DND-41 (cell line): Measurements from ENCODE around the gene SLC38A7.

ENCODE experiments used
- ATAC-seq: fragments of 200-7000 bp; cut with Tn5 transposase; 3 replicates; pipeline ENCODE4 v1.9.1; 2021; ENCODE audit warnings: low read depth; ENCODE audit not compliant: insufficient read depth
- DNase-seq: peaks from one replicate; pipeline ENCODE4 v3.0.0-alpha.2; 2020
- H2AFZ ChIP-seq: 2 replicates; pipeline ENCODE4 v1.6.0; 2012; ENCODE audit warnings: low read depth, low read length
- H3K27ac ChIP-seq: 2 replicates; pipeline ENCODE4 v1.5.1; 2012; ENCODE audit warnings: low read length, inconsistent platforms
- H3K27me3 ChIP-seq: fragments of 200-600 bp; sonication (generic); 2 replicates; pipeline ENCODE4 v1.6.0; 2012; ENCODE audit warnings: low read length, mild to moderate bottlenecking, inconsistent platforms; ENCODE audit not compliant: insufficient read depth, poor library complexity
- H3K36me3 ChIP-seq: 2 replicates; pipeline ENCODE4 v1.5.1; 2012; ENCODE audit warnings: low read length, inconsistent platforms; ENCODE audit not compliant: insufficient read depth
- H3K4me1 ChIP-seq: 2 replicates; pipeline ENCODE4 v1.5.1; 2012; ENCODE audit warnings: mild to moderate bottlenecking, low read length; ENCODE audit not compliant: insufficient read depth
- H3K4me2 ChIP-seq: 2 replicates; pipeline ENCODE4 v1.6.0; 2012; ENCODE audit warnings: mild to moderate bottlenecking, moderate library complexity, low read length, inconsistent platforms; ENCODE audit not compliant: insufficient read depth
- H3K4me3 ChIP-seq, 2 experiments: fragments of 200-600 bp in 1 of 2; shearing (Covaris generic) in 1 of 2; 2 replicates each; pipeline ENCODE4 v1.5.1; 2012 to 2016; ENCODE audit warnings: inconsistent platforms in 2 of 2, low read length in 2 of 2, mild to moderate bottlenecking in 2 of 2, low read depth in 1 of 2, moderate library complexity in 1 of 2
- H3K79me2 ChIP-seq: 2 replicates; pipeline ENCODE4 v1.6.0; 2012; ENCODE audit warnings: low read length, inconsistent platforms; ENCODE audit not compliant: insufficient read depth
- H3K9ac ChIP-seq: 2 replicates; pipeline ENCODE4 v1.6.0; 2012; ENCODE audit warnings: low read depth, mild to moderate bottlenecking, inconsistent platforms, low read length, moderate library complexity
- H3K9me3 ChIP-seq: 2 replicates; pipeline ENCODE4 v1.5.1; 2012; ENCODE audit warnings: low read length, moderate library complexity, mild to moderate bottlenecking, inconsistent platforms; ENCODE audit not compliant: insufficient read depth, severe bottlenecking
- H4K20me1 ChIP-seq: 2 replicates; pipeline ENCODE4 v1.6.0; 2012; ENCODE audit warnings: low read length; ENCODE audit not compliant: insufficient read depth
- EZH2 ChIP-seq: IDR thresholded peaks from 3 replicates; pipeline ENCODE4 v1.6.1; 2012; ENCODE audit warnings: borderline replicate concordance, low read depth, mild to moderate bottlenecking, moderate library complexity, low read length, inconsistent platforms; ENCODE audit not compliant: severe bottlenecking
- TF ChIP-seq, protein P1 (sequence below): IDR thresholded peaks from 2 replicates; pipeline ENCODE4 v1.5.1; 2012; ENCODE audit warnings: borderline replicate concordance, low read length, moderate library complexity, mild to moderate bottlenecking; ENCODE audit not compliant: poor library complexity, severe bottlenecking; ENCODE audit errors: extremely low read depth

The SLC38A7 gene

DNA sequence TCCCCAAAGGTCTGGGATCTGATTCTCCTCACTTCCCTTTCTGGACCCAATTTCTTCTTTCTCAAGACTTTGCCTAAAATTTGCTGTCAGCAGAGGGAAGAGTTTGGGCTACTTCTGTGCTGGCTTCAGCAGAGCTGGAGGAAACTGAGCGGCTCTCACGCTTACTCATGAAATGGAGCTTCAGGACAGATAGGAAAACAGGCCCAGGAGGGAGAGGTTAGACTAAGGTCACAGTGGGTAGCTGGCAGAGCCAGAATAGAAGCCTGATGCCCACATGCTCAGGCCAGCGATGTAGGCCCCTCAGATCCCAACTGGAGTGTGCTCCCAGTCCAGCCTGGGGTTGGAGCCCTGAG lies 593 bp downstream of the SLC38A7 start:
- Histone ChIP-seq H3K36me3 (peaks cover 4% of the 10 kb centered on the region; the same call in 1 of the 2 replicates), H3K9ac (peak overlapping the region; percentile 69), H3K27ac (peak overlapping the region; percentile 68), H3K79me2 (peaks cover 8% of the 10 kb centered on the region; the same call in 1 of the 2 replicates), H3K4me2 (peak overlapping the region; percentile 95), H3K4me1 (peaks cover 21% of the 10 kb centered on the region), H3K4me3 (peak overlapping the region; percentile 61 to 90; a peak in 3 of 4 replicates), H3K9me3 (no peaks in the 10 kb centered on the region), H3K27me3 (no peaks in the 10 kb centered on the region), H4K20me1 (peaks cover 3% of the 10 kb centered on the region; the same call in 1 of the 2 replicates), H2AFZ (peak overlapping the region; percentile 97)
- TF ChIP-seq EZH2: no peak
- TF ChIP-seq, protein P1, sequence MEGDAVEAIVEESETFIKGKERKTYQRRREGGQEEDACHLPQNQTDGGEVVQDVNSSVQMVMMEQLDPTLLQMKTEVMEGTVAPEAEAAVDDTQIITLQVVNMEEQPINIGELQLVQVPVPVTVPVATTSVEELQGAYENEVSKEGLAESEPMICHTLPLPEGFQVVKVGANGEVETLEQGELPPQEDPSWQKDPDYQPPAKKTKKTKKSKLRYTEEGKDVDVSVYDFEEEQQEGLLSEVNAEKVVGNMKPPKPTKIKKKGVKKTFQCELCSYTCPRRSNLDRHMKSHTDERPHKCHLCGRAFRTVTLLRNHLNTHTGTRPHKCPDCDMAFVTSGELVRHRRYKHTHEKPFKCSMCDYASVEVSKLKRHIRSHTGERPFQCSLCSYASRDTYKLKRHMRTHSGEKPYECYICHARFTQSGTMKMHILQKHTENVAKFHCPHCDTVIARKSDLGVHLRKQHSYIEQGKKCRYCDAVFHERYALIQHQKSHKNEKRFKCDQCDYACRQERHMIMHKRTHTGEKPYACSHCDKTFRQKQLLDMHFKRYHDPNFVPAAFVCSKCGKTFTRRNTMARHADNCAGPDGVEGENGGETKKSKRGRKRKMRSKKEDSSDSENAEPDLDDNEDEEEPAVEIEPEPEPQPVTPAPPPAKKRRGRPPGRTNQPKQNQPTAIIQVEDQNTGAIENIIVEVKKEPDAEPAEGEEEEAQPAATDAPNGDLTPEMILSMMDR: no peak
- no peak for DNase-seq
- ATAC-seq: peak; percentile 15; the same call in 1 of the 3 replicates

DNA sequence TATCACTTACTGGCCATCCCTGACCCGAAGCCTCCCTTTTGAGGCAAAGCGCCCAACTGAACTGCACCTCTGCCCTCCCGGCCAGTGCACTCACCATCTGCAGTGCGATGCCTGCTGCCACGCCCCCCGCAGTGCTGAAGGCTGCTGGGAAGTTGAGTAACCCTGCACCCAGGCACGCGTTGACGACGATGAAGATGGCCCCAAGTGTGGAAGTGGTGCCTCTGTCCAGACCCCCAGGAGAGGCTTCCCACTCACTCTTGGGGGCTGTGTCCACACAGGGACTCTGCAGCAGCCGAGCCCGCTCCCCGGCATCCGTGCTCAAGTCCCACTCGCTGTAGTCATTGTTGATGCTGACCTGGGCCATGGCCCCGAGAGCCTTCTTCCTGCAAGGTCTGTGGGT lies 4.8 kb downstream of the SLC38A7 start:
- Histone ChIP-seq H3K4me1 (peaks cover 17% of the 10 kb centered on the region), H2AFZ (no peak overlapping the region), H3K9ac (no peak overlapping the region), H3K27me3 (no peaks in the 10 kb centered on the region), H4K20me1 (peaks cover 3% of the 10 kb centered on the region; the same call in 1 of the 2 replicates), H3K9me3 (no peaks in the 10 kb centered on the region), H3K79me2 (peaks cover 8% of the 10 kb centered on the region; the same call in 1 of the 2 replicates), H3K36me3 (peaks cover 30% of the 10 kb centered on the region), H3K27ac (no peak overlapping the region), H3K4me2 (no peak overlapping the region), H3K4me3 (no peak overlapping the region)
- no peak for TF ChIP-seq EZH2
- TF ChIP-seq, protein P1: no peak
- no peak for ATAC-seq
- no peak for DNase-seq

DNA sequence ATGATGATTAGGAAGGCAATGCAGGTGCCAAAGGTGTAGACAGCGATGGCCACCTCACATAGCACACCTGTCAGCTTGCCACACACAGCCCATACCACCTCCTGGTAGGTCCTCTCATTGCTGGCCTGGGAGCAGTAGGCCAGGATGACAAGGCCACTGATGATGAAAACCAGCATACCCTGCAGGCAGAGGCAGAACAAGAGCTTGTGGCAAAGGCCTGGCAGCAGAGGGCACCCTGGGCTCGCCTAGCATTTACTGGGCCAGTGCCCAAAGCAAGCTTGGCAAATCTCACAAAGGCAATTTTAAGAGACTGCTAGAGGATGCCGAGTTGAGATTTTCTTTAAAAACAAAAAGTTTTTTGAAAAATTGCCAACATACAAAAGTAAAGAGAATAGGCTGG lies 5.9 kb downstream of the SLC38A7 start:
- no peak for ATAC-seq
- Histone ChIP-seq H3K4me1 (peaks cover 10% of the 10 kb centered on the region), H3K9ac (no peak overlapping the region), H4K20me1 (peaks cover 3% of the 10 kb centered on the region; the same call in 1 of the 2 replicates), H3K4me3 (no peak overlapping the region), H3K79me2 (peaks cover 3% of the 10 kb centered on the region; the same call in 1 of the 2 replicates), H3K36me3 (peaks cover 30% of the 10 kb centered on the region), H3K27ac (no peak overlapping the region), H3K4me2 (no peak overlapping the region), H2AFZ (no peak overlapping the region), H3K27me3 (no peaks in the 10 kb centered on the region), H3K9me3 (no peaks in the 10 kb centered on the region)
- TF ChIP-seq EZH2: no peak
- TF ChIP-seq, protein P1: peak; percentile 18
- no peak for DNase-seq

DNA sequence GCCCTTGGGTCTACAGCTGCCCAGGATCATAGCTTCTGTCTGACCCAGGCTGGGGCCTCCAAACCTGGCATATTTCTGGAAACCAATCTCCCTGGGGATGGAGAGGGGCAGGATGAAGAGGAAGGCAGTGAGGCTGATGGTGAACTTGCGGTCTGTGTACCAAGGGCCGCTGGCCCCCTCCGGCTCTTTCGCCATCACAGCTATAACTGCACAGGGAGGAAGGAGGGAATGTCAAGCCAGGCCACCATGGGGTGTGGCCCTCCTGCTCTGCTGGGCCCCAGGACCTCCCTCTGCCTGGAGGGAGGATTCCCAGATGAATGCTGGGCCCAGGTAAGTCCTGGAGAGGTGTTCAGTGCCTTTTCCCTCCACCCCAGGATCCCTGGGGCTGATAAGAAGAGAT lies 6.3 kb downstream of the SLC38A7 start:
- H3K9me3 ChIP-seq: no peaks in the 10 kb centered on the region
- no peak overlapping the region for H3K4me2 ChIP-seq
- no peak for TF ChIP-seq EZH2
- TF ChIP-seq, protein P1: no peak
- peaks cover under 1% of the 10 kb centered on the region; the same call in 1 of the 2 replicates for H3K79me2 ChIP-seq
- H3K27ac ChIP-seq: no peak overlapping the region
- H3K4me3 ChIP-seq: no peak overlapping the region
- H3K9ac ChIP-seq: no peak overlapping the region
- peaks cover 5% of the 10 kb centered on the region for H3K4me1 ChIP-seq
- ATAC-seq (no peak), DNase-seq (no peak)
- H3K36me3 ChIP-seq: peaks cover 30% of the 10 kb centered on the region
- H3K27me3 ChIP-seq: no peaks in the 10 kb centered on the region
- peaks cover 3% of the 10 kb centered on the region; the same call in 1 of the 2 replicates for H4K20me1 ChIP-seq
- no peak overlapping the region for H2AFZ ChIP-seq
